Measurements from ENCODE around the gene TRAK1.

The TRAK1 gene

GRCh38 chr3:42052484-42053351 is 38.4 kb upstream of the TRAK1 start:
- peaks cover 17 to 40% of the 10 kb centered on the region in 2 donors for H3K4me1 ChIP-seq (ENCODE audit: control insufficient read depth in 2 of 2, insufficient read depth in 2 of 2, low read length in 2 of 2)
- peak overlapping the region in 1 of 2 donors; percentile 46 for H3K4me3 ChIP-seq (ENCODE audit: low read length in 2 of 2)
- H3K9ac ChIP-seq (ENCODE audit: low read depth in 1 of 2, low read length in 2 of 2), result peak overlapping the region in 1 of 2 donors; percentile 27

GRCh38 chr3:42053476-42053875 is 37.7 kb upstream of the TRAK1 start:
- H3K27me3 ChIP-seq (ENCODE audit: control insufficient read depth in 2 of 2, insufficient read depth in 2 of 2, low read length in 2 of 2), result no peaks in the 10 kb centered on the region
- no peak overlapping the region for H3K4me3 ChIP-seq (ENCODE audit: low read length in 2 of 2)
- H3K4me1 ChIP-seq (ENCODE audit: control insufficient read depth in 2 of 2, insufficient read depth in 2 of 2, low read length in 2 of 2), result peaks cover 18 to 41% of the 10 kb centered on the region in 2 donors
- H3K9me3 ChIP-seq (ENCODE audit: control insufficient read depth in 2 of 2, low read length in 2 of 2), result no peaks in the 10 kb centered on the region
- H3K36me3 ChIP-seq (ENCODE audit: control insufficient read depth in 2 of 2, insufficient read depth in 2 of 2, low read length in 2 of 2), result no peaks in the 10 kb centered on the region
- peak overlapping the region in 1 of 2 donors; percentile 40 for H3K27ac ChIP-seq (ENCODE audit: low read depth in 2 of 2, low read length in 2 of 2)
- no peak overlapping the region for H3K9ac ChIP-seq (ENCODE audit: low read depth in 1 of 2, low read length in 2 of 2)

More at GRCh38 chr3:42052484-42053351, 38.4 kb upstream of the TRAK1 start:
- Histone ChIP-seq H3K36me3 (ENCODE audit: control insufficient read depth in 2 of 2, insufficient read depth in 2 of 2, low read length in 2 of 2) (no peaks in the 10 kb centered on the region), H3K27ac (ENCODE audit: low read depth in 2 of 2, low read length in 2 of 2) (peak overlapping the region; percentile 61 to 77), H3K9me3 (ENCODE audit: control insufficient read depth in 2 of 2, low read length in 2 of 2) (no peaks in the 10 kb centered on the region), H3K27me3 (ENCODE audit: control insufficient read depth in 2 of 2, insufficient read depth in 2 of 2, low read length in 2 of 2) (no peaks in the 10 kb centered on the region)

GRCh38 chr3:42055291-42055690 is 35.9 kb upstream of the TRAK1 start:
- no peaks in the 10 kb centered on the region for H3K27me3 ChIP-seq (ENCODE audit: control insufficient read depth in 2 of 2, insufficient read depth in 2 of 2, low read length in 2 of 2)
- H3K4me1 ChIP-seq (ENCODE audit: control insufficient read depth in 2 of 2, insufficient read depth in 2 of 2, low read length in 2 of 2), result peaks cover 18 to 43% of the 10 kb centered on the region in 2 donors
- H3K4me3 ChIP-seq (ENCODE audit: low read length in 2 of 2), result no peak overlapping the region
- H3K9ac ChIP-seq (ENCODE audit: low read depth in 1 of 2, low read length in 2 of 2), result no peak overlapping the region
- H3K9me3 ChIP-seq (ENCODE audit: control insufficient read depth in 2 of 2, low read length in 2 of 2), result no peaks in the 10 kb centered on the region
- no peaks in the 10 kb centered on the region for H3K36me3 ChIP-seq (ENCODE audit: control insufficient read depth in 2 of 2, insufficient read depth in 2 of 2, low read length in 2 of 2)
- H3K27ac ChIP-seq (ENCODE audit: low read depth in 2 of 2, low read length in 2 of 2), result no peak overlapping the region

- no peaks in the 10 kb centered on the region for H3K27me3 ChIP-seq (ENCODE audit: control insufficient read depth in 2 of 2, insufficient read depth in 2 of 2, low read length in 2 of 2)
- peak overlapping the region; percentile 53 to 78 for H3K27ac ChIP-seq (ENCODE audit: low read depth in 2 of 2, low read length in 2 of 2)
- H3K9me3 ChIP-seq (ENCODE audit: control insufficient read depth in 2 of 2, low read length in 2 of 2), result no peaks in the 10 kb centered on the region
- H3K36me3 ChIP-seq (ENCODE audit: control insufficient read depth in 2 of 2, insufficient read depth in 2 of 2, low read length in 2 of 2), result no peaks in the 10 kb centered on the region
- peaks cover 23 to 47% of the 10 kb centered on the region in 2 donors for H3K4me1 ChIP-seq (ENCODE audit: control insufficient read depth in 2 of 2, insufficient read depth in 2 of 2, low read length in 2 of 2)
- no peak overlapping the region for H3K4me3 ChIP-seq (ENCODE audit: low read length in 2 of 2)
- peak overlapping the region in 1 of 2 donors; percentile 9 for H3K9ac ChIP-seq (ENCODE audit: low read depth in 1 of 2, low read length in 2 of 2)
Observed at GRCh38 chr3:42056840-42057239, 34.3 kb upstream of the TRAK1 start.

- Histone ChIP-seq H3K4me1 (ENCODE audit: control insufficient read depth in 2 of 2, insufficient read depth in 2 of 2, low read length in 2 of 2) (peaks cover 22 to 45% of the 10 kb centered on the region in 2 donors), H3K9ac (ENCODE audit: low read depth in 1 of 2, low read length in 2 of 2) (peak overlapping the region in 1 of 2 donors; percentile 9), H3K27me3 (ENCODE audit: control insufficient read depth in 2 of 2, insufficient read depth in 2 of 2, low read length in 2 of 2) (no peaks in the 10 kb centered on the region), H3K4me3 (ENCODE audit: low read length in 2 of 2) (peak overlapping the region in 1 of 2 donors; percentile 49), H3K36me3 (ENCODE audit: control insufficient read depth in 2 of 2, insufficient read depth in 2 of 2, low read length in 2 of 2) (no peaks in the 10 kb centered on the region), H3K27ac (ENCODE audit: low read depth in 2 of 2, low read length in 2 of 2) (peak overlapping the region; percentile 53 to 78), H3K9me3 (ENCODE audit: control insufficient read depth in 2 of 2, low read length in 2 of 2) (no peaks in the 10 kb centered on the region)
Observed at GRCh38 chr3:42057561-42058211, 33.5 kb upstream of the TRAK1 start.

GRCh38 chr3:42061025-42061712 is 30.0 kb upstream of the TRAK1 start:
- peak overlapping the region; percentile 61 to 63 for H3K27ac ChIP-seq (ENCODE audit: low read depth in 2 of 2, low read length in 2 of 2)
- H3K9me3 ChIP-seq (ENCODE audit: control insufficient read depth in 2 of 2, low read length in 2 of 2), result no peaks in the 10 kb centered on the region
- no peak overlapping the region for H3K4me3 ChIP-seq (ENCODE audit: low read length in 2 of 2)
- no peaks in the 10 kb centered on the region for H3K36me3 ChIP-seq (ENCODE audit: control insufficient read depth in 2 of 2, insufficient read depth in 2 of 2, low read length in 2 of 2)
- H3K9ac ChIP-seq (ENCODE audit: low read depth in 1 of 2, low read length in 2 of 2), result no peak overlapping the region
- H3K27me3 ChIP-seq (ENCODE audit: control insufficient read depth in 2 of 2, insufficient read depth in 2 of 2, low read length in 2 of 2), result no peaks in the 10 kb centered on the region
- H3K4me1 ChIP-seq (ENCODE audit: control insufficient read depth in 2 of 2, insufficient read depth in 2 of 2, low read length in 2 of 2), result peaks cover 16 to 38% of the 10 kb centered on the region in 2 donors

GRCh38 chr3:42061713-42062380 is 29.3 kb upstream of the TRAK1 start:
- no peaks in the 10 kb centered on the region for H3K9me3 ChIP-seq (ENCODE audit: control insufficient read depth in 2 of 2, low read length in 2 of 2)
- H3K36me3 ChIP-seq (ENCODE audit: control insufficient read depth in 2 of 2, insufficient read depth in 2 of 2, low read length in 2 of 2), result no peaks in the 10 kb centered on the region
- peak overlapping the region; percentile 61 to 66 for H3K27ac ChIP-seq (ENCODE audit: low read depth in 2 of 2, low read length in 2 of 2)
- peaks cover 16 to 42% of the 10 kb centered on the region in 2 donors for H3K4me1 ChIP-seq (ENCODE audit: control insufficient read depth in 2 of 2, insufficient read depth in 2 of 2, low read length in 2 of 2)
- no peak overlapping the region for H3K4me3 ChIP-seq (ENCODE audit: low read length in 2 of 2)
- H3K9ac ChIP-seq (ENCODE audit: low read depth in 1 of 2, low read length in 2 of 2), result no peak overlapping the region
- no peaks in the 10 kb centered on the region for H3K27me3 ChIP-seq (ENCODE audit: control insufficient read depth in 2 of 2, insufficient read depth in 2 of 2, low read length in 2 of 2)

GRCh38 chr3:42062464-42062863 is 28.7 kb upstream of the TRAK1 start:
- H3K9ac ChIP-seq (ENCODE audit: low read depth in 1 of 2, low read length in 2 of 2), result no peak overlapping the region
- no peaks in the 10 kb centered on the region for H3K36me3 ChIP-seq (ENCODE audit: control insufficient read depth in 2 of 2, insufficient read depth in 2 of 2, low read length in 2 of 2)
- no peak overlapping the region for H3K4me3 ChIP-seq (ENCODE audit: low read length in 2 of 2)
- no peaks in the 10 kb centered on the region for H3K27me3 ChIP-seq (ENCODE audit: control insufficient read depth in 2 of 2, insufficient read depth in 2 of 2, low read length in 2 of 2)
- H3K27ac ChIP-seq (ENCODE audit: low read depth in 2 of 2, low read length in 2 of 2), result peak overlapping the region; percentile 61 to 66
- H3K9me3 ChIP-seq (ENCODE audit: control insufficient read depth in 2 of 2, low read length in 2 of 2), result no peaks in the 10 kb centered on the region
- peaks cover 11 to 36% of the 10 kb centered on the region in 2 donors for H3K4me1 ChIP-seq (ENCODE audit: control insufficient read depth in 2 of 2, insufficient read depth in 2 of 2, low read length in 2 of 2)

- no peaks in the 10 kb centered on the region for H3K27me3 ChIP-seq (ENCODE audit: control insufficient read depth in 2 of 2, insufficient read depth in 2 of 2, low read length in 2 of 2)
- no peaks in the 10 kb centered on the region for H3K36me3 ChIP-seq (ENCODE audit: control insufficient read depth in 2 of 2, insufficient read depth in 2 of 2, low read length in 2 of 2)
- peaks cover 8 to 41% of the 10 kb centered on the region in 2 donors for H3K4me1 ChIP-seq (ENCODE audit: control insufficient read depth in 2 of 2, insufficient read depth in 2 of 2, low read length in 2 of 2)
- peak overlapping the region in 1 of 2 donors; percentile 13 for H3K27ac ChIP-seq (ENCODE audit: low read depth in 2 of 2, low read length in 2 of 2)
- no peaks in the 10 kb centered on the region for H3K9me3 ChIP-seq (ENCODE audit: control insufficient read depth in 2 of 2, low read length in 2 of 2)
- no peak overlapping the region for H3K9ac ChIP-seq (ENCODE audit: low read depth in 1 of 2, low read length in 2 of 2)
- no peak overlapping the region for H3K4me3 ChIP-seq (ENCODE audit: low read length in 2 of 2)
Observed at GRCh38 chr3:42063888-42064287, 27.3 kb upstream of the TRAK1 start.

Measured in mucosa of rectum (tissue), 2 donors.